GM21737 (cell line): ENCODE results near the gene CACFD1.

Source experiments
- ATAC-seq: cut with Tn5 transposase; IDR thresholded peaks from one replicate; pipeline ENCODE4 v1.9.1; 2021; ENCODE audit warnings: mild to moderate bottlenecking, moderate library complexity; ENCODE audit not compliant: unreplicated experiment

Gene CACFD1

DNA sequence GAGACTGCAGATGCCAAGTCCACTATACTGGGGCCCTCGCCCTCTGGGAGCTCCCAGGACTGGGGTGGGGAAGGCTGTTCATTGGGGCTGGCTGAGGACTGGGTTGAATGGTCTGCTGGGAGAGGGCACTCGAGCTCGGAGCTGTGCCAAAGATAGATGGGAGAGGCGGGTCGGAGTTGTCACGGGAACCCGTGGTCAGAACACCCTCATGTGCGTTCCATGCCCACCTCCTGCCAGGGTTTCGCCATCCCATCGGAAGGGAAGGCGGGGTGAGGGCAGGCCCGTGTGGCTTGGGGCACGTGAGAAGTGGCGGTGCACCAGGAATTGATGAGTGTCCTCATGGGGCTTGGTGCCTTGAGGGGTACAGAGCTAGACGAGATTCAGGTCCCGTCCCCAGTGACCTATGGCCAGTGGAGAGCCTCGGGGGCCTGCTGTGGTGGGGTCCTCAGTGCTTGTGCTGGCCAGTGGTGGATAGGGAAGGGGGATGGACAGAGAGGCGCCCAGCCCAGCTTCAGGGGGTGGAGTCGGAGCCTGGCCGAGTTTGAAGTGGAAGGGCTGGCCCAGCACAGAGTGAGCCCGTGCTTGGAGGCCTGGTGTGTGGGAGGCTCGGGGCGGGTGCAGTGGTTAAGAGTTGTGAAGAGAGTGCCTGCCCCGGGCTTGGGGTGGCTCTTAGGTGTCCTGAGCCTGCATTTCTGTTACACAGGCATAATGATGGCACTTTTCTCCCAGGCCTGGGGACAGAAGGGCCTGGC lies 4.3 kb downstream of the CACFD1 start:
- ATAC-seq = no peak

DNA sequence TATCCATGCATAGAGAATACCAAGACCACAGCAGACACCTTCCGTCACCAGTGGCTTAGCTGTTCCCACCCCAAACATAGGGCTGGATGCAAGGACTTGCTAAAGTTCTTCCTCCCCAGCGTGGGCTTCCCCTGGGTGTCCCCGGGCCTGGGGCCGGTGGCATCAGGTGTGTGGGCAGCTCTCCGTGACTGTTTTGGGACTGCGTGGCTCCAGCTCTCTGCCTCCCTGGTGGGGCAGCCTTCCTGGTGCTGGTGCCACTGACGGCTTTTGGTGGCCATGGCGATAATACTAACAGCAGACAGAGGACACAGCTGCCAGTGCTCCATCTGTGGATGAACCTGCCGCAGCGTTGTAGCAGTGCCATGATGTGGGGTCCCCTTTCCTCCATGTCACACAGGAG lies 4.9 kb downstream of the CACFD1 start:
- no peak for ATAC-seq

DNA sequence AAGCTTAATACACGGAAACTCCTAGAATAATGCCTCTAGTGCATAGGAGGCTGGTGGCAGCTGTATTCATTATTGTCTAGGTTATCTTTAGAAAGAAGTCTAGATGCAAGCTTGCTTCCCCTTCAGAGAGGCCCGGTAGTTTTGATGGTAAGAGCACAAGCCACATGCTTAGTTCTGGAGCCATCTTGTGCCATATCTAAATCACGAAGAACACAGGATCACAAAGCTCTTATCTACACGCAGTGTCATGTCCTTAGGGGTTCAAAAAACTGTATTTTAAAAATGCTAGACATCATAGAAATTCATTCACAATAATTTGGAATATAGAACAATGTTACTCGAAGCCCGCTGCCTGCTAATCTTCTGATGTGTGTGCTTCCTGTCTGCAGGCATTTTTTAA lies 6.2 kb downstream of the CACFD1 start:
- ATAC-seq = no peak

GRCh38 chr9:133467101-133467500 lies 7.3 kb downstream of the CACFD1 start:
- no peak for ATAC-seq

GRCh38 chr9:133468374-133468773 lies 8.6 kb downstream of the CACFD1 start:
- ATAC-seq = no peak

DNA sequence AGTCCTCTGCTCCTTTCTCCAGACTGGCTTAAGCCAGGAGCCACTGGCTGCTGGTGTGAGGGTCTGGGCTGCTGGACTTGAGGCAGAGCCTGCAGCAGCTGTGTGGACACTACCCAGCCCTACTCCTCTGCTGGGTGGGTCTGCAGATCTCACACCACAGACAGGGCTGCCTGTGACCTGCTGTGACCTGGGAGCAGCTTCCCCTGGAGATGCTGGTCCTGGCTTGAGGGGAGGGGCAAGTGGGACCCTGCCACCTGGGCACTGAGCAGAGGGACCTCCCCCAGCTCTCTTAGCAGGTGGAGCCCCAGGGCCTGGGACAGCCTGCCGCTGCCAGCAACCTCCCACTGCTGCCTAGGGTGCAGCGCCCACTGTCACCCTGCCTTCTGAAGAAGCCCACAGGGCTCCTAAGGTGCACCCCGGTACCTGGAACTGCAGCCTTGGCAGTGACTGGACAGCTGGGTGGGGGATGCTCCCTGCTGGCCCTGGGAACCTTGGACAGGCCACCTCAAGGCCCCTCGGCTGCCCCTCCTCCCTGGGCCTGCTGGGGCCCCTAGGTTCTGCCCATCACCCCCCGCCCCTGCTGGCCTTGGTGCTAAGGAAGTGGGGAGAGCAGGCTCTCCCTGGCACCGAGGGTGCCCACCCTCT lies 9.1 kb downstream of the CACFD1 start:
- no peak for ATAC-seq

DNA sequence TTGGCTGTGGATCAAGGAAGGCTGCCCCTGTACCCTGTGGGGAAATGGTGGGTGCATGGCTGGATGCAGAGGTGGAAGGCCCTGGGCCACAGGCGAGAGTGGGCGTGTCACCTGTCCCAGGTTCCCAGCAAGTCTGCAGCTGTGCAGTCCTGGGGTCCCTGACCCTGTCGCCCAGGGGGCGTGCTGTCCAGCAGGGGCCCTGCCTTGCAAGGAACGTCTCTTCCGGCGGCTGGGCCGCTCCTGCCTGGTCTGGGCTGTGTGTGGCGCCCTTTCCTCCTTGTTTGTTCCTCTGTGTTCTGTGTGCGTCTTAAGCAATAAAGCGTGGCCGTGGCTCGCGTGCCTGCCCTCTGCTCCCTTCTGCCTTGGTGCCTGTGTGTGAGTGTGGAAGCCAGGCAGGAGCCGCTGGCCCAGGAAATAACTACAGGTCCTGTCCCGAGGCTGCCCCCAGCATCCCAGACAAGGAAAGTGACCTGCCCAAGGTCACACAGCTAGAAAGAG lies 10.7 kb downstream of the CACFD1 start:
- ATAC-seq = no peak

- ATAC-seq = no peak
Measured at GRCh38 chr9:133470988-133471387, 11.2 kb downstream of the CACFD1 start.

DNA sequence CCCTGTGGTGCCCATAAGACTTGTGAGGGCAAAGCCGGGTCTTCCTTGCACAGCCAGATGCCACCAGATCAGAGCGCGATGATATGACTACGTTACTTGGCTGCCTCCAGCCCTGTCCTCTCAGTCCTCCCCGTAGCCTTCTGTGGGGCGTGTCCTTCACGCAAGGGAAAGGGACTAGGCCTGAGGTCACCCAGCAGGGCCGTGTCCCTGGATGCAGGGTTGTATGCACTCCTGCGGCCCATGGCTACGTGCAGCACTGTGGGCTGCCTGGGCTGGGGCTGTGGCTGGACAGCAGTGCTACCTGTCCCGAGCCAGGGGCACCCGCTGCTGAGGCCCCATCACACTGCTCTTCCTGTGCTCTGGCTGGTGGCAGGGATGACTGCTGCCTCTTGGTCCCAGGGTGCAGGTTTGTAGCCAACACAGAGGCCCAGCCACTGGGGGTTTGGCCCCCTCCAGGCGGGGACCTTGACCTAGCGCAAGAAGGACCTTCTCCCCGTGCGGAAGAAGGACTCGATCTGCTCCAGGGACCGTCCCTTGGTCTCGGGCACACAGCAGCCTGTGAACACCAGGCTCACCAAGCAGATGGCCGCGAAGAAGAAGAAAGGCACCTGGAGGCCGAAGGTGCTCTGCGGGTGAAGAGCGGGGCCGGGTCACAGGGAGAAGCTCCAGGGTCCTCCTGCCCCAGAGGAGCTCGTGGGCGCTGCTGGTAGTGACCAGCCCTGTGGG lies 11.9 kb downstream of the CACFD1 start:
- ATAC-seq = no peak

GRCh38 chr9:133472277-133472645 lies 12.5 kb downstream of the CACFD1 start:
- no peak for ATAC-seq

GRCh38 chr9:133472753-133473378 lies 13.1 kb downstream of the CACFD1 start:
- no peak for ATAC-seq

- ATAC-seq = no peak
Measured at GRCh38 chr9:133473743-133474142, 14.0 kb downstream of the CACFD1 start.

DNA sequence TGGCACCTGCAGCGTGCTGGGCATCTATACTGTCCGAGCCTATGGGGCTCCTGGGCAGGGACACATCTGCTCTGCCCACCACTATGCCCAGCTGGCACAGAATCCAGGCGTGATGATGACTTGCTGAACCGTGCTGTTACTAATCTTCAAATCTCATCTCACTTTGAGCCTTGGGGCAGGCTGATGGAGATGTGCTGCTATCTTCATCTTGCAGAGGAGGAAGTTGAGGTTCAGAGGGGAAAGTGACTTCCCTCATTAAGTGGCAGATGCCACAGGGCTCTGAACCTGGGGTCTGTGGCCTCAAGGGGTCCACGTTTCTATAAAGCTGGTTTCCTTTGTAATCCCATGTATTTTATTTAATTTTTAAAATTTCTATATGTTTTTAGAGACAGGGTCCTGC lies 14.4 kb downstream of the CACFD1 start:
- ATAC-seq = no peak

- ATAC-seq = no peak
Measured at GRCh38 chr9:133474853-133475252, 15.1 kb downstream of the CACFD1 start.

DNA sequence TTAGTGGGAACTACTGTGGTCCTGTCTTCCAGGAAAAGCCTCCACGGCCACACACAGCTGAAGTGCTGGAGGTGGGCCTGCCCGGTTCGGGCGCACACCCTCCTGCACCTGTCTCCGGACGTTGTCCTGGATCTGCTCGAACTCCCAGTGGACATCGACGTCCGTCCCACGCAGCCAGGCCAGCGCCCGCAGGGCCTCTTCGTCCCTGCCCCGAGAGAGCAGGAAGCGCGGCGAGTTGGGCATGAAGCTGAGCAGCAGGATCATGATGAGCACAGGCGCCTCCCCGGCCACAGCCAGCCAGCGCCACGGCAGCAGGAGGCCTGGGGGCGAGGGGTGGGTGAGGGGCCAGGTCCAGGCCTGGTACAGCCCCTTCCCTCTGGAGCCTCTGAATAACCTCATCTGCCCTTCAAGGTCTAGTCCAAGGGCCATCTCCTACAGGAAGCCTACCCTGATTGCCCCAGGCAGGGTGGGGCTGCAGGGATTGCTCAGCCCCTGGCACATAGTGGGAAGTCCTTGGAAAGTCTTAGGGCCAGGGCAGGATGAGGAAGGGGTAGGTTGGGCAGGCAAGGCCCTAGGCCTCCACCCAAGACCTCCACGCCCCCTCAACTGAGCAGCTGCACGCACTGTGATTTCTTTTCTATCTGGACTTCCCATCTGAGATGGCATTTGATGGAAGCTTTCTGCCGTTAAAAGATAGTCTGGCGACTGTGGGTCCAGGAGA lies 15.7 kb downstream of the CACFD1 start:
- no peak for ATAC-seq

- no peak for ATAC-seq
Measured at GRCh38 chr9:133476036-133476931, 16.5 kb downstream of the CACFD1 start.

GRCh38 chr9:133476941-133477340 lies 17.2 kb downstream of the CACFD1 start:
- no peak for ATAC-seq

GRCh38 chr9:133477461-133477860 lies 17.7 kb downstream of the CACFD1 start:
- no peak for ATAC-seq

DNA sequence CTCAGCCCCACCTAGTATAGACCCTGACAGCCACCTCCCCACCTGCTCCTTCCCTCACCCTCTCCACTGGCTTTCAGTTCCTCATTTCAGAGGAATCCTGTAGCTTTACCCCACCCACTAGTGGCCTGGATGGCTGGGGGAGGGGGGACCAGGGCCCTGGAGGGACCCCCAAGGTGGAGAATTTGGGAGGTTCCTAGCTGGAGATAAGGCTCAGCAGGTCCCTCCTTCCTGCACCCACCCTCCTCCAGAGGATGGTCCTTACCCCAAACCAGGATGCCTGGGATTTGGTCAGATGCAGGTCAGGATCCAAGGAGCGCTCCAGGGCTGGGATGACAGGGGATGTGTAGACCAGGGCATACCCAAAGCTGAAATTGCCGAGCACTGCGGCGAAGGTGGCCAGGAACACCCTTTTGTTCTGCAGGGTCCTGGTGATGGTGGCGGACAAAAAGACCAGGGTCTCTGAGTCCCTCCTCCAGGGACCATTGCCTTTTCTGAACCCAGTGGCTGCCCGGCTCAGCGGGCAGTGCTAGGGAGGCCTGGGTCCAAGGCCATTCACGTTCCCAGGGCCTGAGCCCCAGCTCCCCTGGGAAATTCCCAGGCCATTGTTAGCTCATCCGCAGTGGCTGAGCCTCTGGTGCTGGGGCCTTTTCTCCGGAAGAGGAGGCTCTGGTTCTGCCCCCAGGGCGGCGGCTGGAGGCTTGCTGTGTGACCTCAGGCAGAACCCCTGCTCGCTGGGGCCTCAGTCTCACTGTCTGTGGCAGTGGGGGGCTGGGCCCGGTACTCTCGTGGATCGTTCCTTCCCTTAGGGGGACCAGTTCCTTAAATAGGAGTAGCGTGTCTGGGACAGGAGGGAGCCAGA lies 18.4 kb downstream of the CACFD1 start:
- peak; percentile 37 for ATAC-seq
